ENCODE results near the gene EPB41L4B. TPM values are rescaled to one million over a fixed set of nuclear protein-coding genes. Genes with fewer than 3 reads are reported as not detected.

Gene EPB41L4B
- total RNA-seq, 1 experiment from 2014 or later, result 8.1 TPM

DNA sequence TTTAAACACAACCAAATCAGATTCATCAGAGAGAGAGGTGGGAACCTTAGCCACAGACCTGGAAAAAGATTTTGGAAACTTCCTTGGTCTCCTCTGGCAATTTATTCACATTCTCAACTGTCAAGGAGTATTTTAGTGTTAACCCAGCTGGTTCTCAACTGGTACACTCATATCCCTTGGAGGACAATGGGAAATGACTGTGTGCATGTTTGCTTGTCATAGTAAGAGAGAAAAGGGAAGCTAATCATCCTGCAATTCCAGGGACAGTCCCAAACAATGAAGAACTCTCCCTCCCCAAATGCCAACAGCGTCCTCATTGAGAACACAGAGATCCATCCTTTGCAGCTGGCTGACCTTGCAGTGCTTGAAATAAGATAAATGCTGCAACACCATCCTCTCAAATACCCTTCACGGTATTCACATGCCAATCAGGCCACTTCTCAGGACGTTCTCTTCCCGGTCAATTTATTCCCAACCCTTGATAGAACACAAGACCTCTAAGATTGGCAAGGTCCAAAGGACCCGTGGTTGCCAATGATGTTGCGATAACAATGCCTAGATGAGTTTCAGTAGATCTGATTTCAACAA, 75.5 kb downstream of the EPB41L4B start:
- Histone ChIP-seq H3K4me2 (ENCODE audit: low read length) (no peak overlapping the region), H2AFZ (ENCODE audit: low read depth, low read length, poor library complexity, severe bottlenecking) (no peak overlapping the region), H3K9me2 (ENCODE audit: insufficient read depth) (no peaks in the 10 kb centered on the region), H3K36me3 (ENCODE audit: control insufficient read depth in 1 of 2, insufficient read depth in 2 of 2, low read length in 2 of 2) (no peaks in the 10 kb centered on the region), H3K27ac (ENCODE audit: low read depth, low read length) (no peak overlapping the region), H3K9ac (ENCODE audit: low read length) (no peak overlapping the region), H4K20me1 (ENCODE audit: insufficient read depth) (no peaks in the 10 kb centered on the region), H3K4me1 (ENCODE audit: control insufficient read depth in 1 of 2, insufficient read depth in 2 of 2, low read length in 2 of 2) (no peaks in the 10 kb centered on the region), H3K9me3 (ENCODE audit: control insufficient read depth in 1 of 2, insufficient read depth in 1 of 2, low read depth in 1 of 2, low read length in 2 of 2) (no peaks in the 10 kb centered on the region), H3K4me3 (replicated peaks in 1 of 2; ENCODE audit: low read depth in 1 of 2, low read length in 2 of 2) (no peak overlapping the region), H3K27me3 (ENCODE audit: insufficient read depth, low read length) (no peaks in the 10 kb centered on the region), H3K79me2 (ENCODE audit: insufficient read depth, low read length) (no peaks in the 10 kb centered on the region)
- ATAC-seq, result no peak
- RAD21 ChIA-PET (ENCODE audit: low non-redundant PET in 1 of 2, low total read pairs in 2 of 2, uncharacterized antibody in 2 of 2, unreplicated experiment in 2 of 2), result no interaction called here
- no peak for DNase-seq (ENCODE audit: low read depth, low spot score)
- TF ChIP-seq EZH2 (IDR thresholded peaks at IDR 0.05) (no peak), MAX (IDR thresholded peaks at IDR 0.05) (no peak), TCF7L2 (IDR thresholded peaks at IDR 0.05; ENCODE audit: borderline replicate concordance, extremely low read depth, insufficient read depth, insufficient read length) (no peak), CBX3 (IDR thresholded peaks at IDR 0.05; ENCODE audit: low read depth) (no peak), SIN3A (IDR thresholded peaks at IDR 0.05; ENCODE audit: low read depth) (no peak), POLR2AphosphoS5 (IDR thresholded peaks at IDR 0.05; ENCODE audit: low read depth, low read length) (no peak), EZH2phosphoT487 (IDR thresholded peaks at IDR 0.05; ENCODE audit: borderline replicate concordance) (no peak), RAD21 (IDR thresholded peaks at IDR 0.05; ENCODE audit: low read depth) (no peak)
- TF ChIP-seq, protein P1, sequence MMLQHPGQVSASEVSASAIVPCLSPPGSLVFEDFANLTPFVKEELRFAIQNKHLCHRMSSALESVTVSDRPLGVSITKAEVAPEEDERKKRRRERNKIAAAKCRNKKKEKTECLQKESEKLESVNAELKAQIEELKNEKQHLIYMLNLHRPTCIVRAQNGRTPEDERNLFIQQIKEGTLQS (IDR thresholded peaks at IDR 0.05), result no peak
- TF ChIP-seq, protein P2, sequence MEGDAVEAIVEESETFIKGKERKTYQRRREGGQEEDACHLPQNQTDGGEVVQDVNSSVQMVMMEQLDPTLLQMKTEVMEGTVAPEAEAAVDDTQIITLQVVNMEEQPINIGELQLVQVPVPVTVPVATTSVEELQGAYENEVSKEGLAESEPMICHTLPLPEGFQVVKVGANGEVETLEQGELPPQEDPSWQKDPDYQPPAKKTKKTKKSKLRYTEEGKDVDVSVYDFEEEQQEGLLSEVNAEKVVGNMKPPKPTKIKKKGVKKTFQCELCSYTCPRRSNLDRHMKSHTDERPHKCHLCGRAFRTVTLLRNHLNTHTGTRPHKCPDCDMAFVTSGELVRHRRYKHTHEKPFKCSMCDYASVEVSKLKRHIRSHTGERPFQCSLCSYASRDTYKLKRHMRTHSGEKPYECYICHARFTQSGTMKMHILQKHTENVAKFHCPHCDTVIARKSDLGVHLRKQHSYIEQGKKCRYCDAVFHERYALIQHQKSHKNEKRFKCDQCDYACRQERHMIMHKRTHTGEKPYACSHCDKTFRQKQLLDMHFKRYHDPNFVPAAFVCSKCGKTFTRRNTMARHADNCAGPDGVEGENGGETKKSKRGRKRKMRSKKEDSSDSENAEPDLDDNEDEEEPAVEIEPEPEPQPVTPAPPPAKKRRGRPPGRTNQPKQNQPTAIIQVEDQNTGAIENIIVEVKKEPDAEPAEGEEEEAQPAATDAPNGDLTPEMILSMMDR (IDR thresholded peaks at IDR 0.05 in 2 of 3, conservative IDR thresholded peaks at IDR 0.05 in 1 of 3; ENCODE audit: borderline replicate concordance in 1 of 3, insufficient read depth in 1 of 3, low read depth in 2 of 3, low read length in 2 of 3), result no peak
- no TSS peak for BruUV-seq (replicated peaks)
- CTCF ChIA-PET, result no interaction called here
- intact Hi-C loops (cut with micrococcal nuclease), result loop anchor here (2.0 kb wide), 1 partner anchor 275 kb away; no protein-coding TSS in a partner anchor
- POLR2A ChIA-PET, result no interaction called here
